Measurements from ENCODE around the gene PTPRE.

The PTPRE gene

GRCh38 chr10:128017822-128018221 lies 110.9 kb downstream of the PTPRE start:
- TF ChIP-seq, protein P1, sequence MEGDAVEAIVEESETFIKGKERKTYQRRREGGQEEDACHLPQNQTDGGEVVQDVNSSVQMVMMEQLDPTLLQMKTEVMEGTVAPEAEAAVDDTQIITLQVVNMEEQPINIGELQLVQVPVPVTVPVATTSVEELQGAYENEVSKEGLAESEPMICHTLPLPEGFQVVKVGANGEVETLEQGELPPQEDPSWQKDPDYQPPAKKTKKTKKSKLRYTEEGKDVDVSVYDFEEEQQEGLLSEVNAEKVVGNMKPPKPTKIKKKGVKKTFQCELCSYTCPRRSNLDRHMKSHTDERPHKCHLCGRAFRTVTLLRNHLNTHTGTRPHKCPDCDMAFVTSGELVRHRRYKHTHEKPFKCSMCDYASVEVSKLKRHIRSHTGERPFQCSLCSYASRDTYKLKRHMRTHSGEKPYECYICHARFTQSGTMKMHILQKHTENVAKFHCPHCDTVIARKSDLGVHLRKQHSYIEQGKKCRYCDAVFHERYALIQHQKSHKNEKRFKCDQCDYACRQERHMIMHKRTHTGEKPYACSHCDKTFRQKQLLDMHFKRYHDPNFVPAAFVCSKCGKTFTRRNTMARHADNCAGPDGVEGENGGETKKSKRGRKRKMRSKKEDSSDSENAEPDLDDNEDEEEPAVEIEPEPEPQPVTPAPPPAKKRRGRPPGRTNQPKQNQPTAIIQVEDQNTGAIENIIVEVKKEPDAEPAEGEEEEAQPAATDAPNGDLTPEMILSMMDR (IDR thresholded peaks at IDR 0.05; ENCODE audit: low read depth, low read length, missing control alignments) = no peak
- DNase-seq = no peak
- Histone ChIP-seq H3K36me3 (replicated peaks) (no peaks in the 10 kb centered on the region), H3K27me3 (replicated peaks) (no peaks in the 10 kb centered on the region), H3K27ac (no peak overlapping the region), H3K4me3 (ENCODE audit: low read depth, low read length) (no peak overlapping the region)
- in situ Hi-C loops (cut with HindIII; ENCODE audit: low pct_ligation_motif_present, low sequenced_read_pairs) = loop anchor here (10.0 kb wide), 1 partner anchor 113 kb away; the partner anchor contains the start of gene PTPRE

DNA sequence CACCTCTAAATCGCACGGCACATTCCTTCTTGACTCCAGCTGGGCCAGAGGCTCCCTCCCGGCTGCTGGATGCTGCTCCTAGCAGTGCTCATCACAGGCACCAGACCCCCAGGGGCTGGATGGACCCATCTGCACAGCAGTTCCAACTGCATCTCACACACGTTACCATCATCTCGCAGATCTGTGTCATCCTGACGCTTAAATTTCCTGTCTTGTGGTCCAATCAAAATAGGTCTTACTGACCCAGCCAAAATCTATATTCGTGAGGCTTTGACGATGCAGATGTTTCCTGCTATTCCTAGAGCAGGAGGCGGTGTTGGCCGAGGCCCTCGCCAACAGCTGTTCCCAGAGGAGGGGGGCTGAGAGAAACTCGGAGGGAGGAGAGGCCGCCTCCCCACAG lies 111.3 kb downstream of the PTPRE start:
- H3K4me3 ChIP-seq (ENCODE audit: low read depth, low read length) = no peak overlapping the region
- H3K27ac ChIP-seq = no peak overlapping the region
- no peaks in the 10 kb centered on the region for H3K36me3 ChIP-seq (replicated peaks)
- in situ Hi-C loops (cut with HindIII; ENCODE audit: low pct_ligation_motif_present, low sequenced_read_pairs) = loop anchor here (10.0 kb wide), 1 partner anchor 113 kb away; the partner anchor contains the start of gene PTPRE
- H3K27me3 ChIP-seq (replicated peaks) = no peaks in the 10 kb centered on the region
- peak; percentile 35 for DNase-seq
- TF ChIP-seq, protein P1 (IDR thresholded peaks at IDR 0.05; ENCODE audit: low read depth, low read length, missing control alignments) = no peak

DNA sequence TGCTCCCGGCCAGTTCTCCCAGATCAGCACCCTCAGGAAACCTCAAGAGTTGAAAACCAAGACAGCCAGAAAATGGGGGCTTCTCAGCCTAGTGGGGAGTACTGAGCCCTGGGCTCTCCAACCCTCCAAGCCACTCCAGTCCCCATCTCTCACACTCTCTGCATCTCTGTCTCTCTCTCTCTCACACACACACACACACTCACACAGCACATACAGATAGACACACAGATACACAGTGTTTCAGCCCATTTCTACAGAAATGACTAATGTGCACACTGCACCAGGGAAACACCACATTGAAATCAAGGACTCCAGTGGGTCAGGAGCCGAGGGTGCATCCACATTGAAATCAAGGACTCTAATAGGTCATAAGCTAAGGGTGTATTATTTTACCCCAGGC lies 111.8 kb downstream of the PTPRE start:
- Histone ChIP-seq H3K36me3 (replicated peaks) (no peaks in the 10 kb centered on the region), H3K27ac (no peak overlapping the region), H3K27me3 (replicated peaks) (no peaks in the 10 kb centered on the region), H3K4me3 (ENCODE audit: low read depth, low read length) (no peak overlapping the region)
- in situ Hi-C loops (cut with HindIII; ENCODE audit: low pct_ligation_motif_present, low sequenced_read_pairs) = loop anchor here (10.0 kb wide), 1 partner anchor 114 kb away; the partner anchor contains the start of gene PTPRE
- no peak for DNase-seq
- TF ChIP-seq, protein P1 (IDR thresholded peaks at IDR 0.05; ENCODE audit: low read depth, low read length, missing control alignments) = no peak

DNA sequence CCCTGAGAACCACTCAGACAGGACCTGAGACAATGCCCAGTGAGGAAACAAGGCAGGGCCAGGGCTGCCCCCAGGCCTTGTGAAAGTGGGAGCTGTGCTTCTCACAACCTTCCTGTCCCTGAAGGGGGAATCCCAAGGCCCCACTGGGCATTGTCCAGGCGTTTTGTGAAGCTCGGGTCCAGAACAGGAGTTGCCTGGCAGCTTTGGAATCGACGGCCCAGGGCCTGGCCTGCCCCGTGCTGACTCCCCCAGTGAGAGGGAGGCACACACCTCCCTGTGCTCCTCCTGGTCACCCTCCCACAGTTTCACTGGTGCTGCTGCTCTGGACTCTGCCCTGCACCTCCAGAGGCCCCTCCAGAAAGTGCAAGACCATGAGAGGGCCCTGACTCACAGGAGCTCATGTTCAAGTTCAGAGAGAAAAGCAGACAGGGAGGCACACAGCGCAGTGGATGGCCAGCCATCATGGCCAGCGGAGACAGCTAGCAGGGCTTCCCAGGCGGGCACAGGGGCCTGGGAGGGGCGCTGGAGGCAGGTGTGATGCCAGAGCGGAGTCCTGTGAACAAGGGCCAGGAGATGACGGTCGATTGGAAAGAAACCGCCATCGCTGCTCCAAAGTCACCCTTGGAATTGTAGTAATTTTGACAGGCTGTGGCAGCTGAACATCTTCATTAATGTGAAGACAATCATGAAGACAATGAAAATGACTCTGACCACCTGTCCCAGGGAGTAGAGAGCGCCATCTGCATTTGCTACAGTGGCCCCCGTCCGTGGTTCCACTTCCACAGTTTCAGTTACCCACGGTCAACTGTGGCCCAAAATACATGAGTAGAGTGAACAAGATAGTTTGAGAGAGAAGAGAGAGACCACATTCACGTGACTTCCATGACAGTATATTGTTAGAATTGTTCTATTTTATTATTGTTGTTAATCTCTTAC lies 115.6 kb downstream of the PTPRE start:
- in situ Hi-C loops (cut with HindIII; ENCODE audit: low pct_ligation_motif_present, low sequenced_read_pairs) = no loop called here
- Histone ChIP-seq H3K4me3 (ENCODE audit: low read depth, low read length) (no peak overlapping the region), H3K27ac (no peak overlapping the region), H3K27me3 (replicated peaks) (no peaks in the 10 kb centered on the region), H3K36me3 (replicated peaks) (no peaks in the 10 kb centered on the region)
- TF ChIP-seq, protein P1 (IDR thresholded peaks at IDR 0.05; ENCODE audit: low read depth, low read length, missing control alignments) = no peak
- DNase-seq = no peak

DNA sequence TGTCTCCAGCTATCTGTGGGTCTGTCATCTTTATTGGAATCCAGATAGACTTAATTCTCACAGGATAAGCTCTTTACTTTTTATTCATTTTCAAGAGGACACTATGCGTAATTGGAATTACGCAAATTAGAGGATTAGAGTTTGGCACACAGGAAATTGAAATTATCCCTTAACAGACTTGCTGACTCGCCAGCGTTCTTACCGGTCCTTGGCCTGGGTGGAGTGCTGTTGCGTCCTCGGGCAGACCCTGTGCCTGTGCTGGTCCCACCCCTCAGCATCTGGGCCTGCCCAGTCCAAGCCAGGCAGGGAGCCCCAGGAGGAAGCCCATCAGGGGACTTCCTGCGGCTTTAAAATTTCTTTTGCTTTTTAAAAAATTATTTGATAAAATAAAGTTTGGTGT lies 117.5 kb downstream of the PTPRE start:
- H3K27ac ChIP-seq = no peak overlapping the region
- DNase-seq = no peak
- in situ Hi-C loops (cut with HindIII; ENCODE audit: low pct_ligation_motif_present, low sequenced_read_pairs) = no loop called here
- TF ChIP-seq, protein P1 (IDR thresholded peaks at IDR 0.05; ENCODE audit: low read depth, low read length, missing control alignments) = no peak
- H3K36me3 ChIP-seq (replicated peaks) = no peaks in the 10 kb centered on the region
- H3K27me3 ChIP-seq (replicated peaks) = no peaks in the 10 kb centered on the region
- H3K4me3 ChIP-seq (ENCODE audit: low read depth, low read length) = no peak overlapping the region

Measured in brain microvascular endothelial cell (primary cell).